ENCODE results near the gene SIRT7.

GRCh38 chr17:81941484-81942166 is 23.6 kb upstream of the SIRT7 start:
- TF ChIP-seq, protein P1, sequence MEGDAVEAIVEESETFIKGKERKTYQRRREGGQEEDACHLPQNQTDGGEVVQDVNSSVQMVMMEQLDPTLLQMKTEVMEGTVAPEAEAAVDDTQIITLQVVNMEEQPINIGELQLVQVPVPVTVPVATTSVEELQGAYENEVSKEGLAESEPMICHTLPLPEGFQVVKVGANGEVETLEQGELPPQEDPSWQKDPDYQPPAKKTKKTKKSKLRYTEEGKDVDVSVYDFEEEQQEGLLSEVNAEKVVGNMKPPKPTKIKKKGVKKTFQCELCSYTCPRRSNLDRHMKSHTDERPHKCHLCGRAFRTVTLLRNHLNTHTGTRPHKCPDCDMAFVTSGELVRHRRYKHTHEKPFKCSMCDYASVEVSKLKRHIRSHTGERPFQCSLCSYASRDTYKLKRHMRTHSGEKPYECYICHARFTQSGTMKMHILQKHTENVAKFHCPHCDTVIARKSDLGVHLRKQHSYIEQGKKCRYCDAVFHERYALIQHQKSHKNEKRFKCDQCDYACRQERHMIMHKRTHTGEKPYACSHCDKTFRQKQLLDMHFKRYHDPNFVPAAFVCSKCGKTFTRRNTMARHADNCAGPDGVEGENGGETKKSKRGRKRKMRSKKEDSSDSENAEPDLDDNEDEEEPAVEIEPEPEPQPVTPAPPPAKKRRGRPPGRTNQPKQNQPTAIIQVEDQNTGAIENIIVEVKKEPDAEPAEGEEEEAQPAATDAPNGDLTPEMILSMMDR (conservative IDR thresholded peaks at IDR 0.05 in 1 of 2, IDR thresholded peaks at IDR 0.05 in 1 of 2; ENCODE audit: low read depth in 1 of 2, low read length in 2 of 2): no peak
- no peak for TF ChIP-seq EZH2 (IDR thresholded peaks at IDR 0.05; ENCODE audit: low read length, missing control alignments)

All from fibroblast of lung (primary cell).